HG03039 (cell line): ENCODE measurements around the gene OBSL1.

Experiments used
- ATAC-seq: cut with Tn5 transposase; IDR thresholded peaks from one replicate; pipeline ENCODE4 v1.9.1; 2021; ENCODE audit warnings: mild to moderate bottlenecking, moderate library complexity; ENCODE audit not compliant: unreplicated experiment

Gene OBSL1

GRCh38 chr2:219567791-219568361, 3.5 kb downstream of the OBSL1 start:
- no peak for ATAC-seq

GRCh38 chr2:219567131-219567530, 4.2 kb downstream of the OBSL1 start:
- no peak for ATAC-seq

GRCh38 chr2:219566640-219567039, 4.7 kb downstream of the OBSL1 start:
- no peak for ATAC-seq

- ATAC-seq, result no peak
Measured at GRCh38 chr2:219565130-219566080, 5.9 kb downstream of the OBSL1 start.

GRCh38 chr2:219563271-219563928, 7.9 kb downstream of the OBSL1 start:
- ATAC-seq, result no peak

- no peak for ATAC-seq
Measured at GRCh38 chr2:219562049-219563020, 9.0 kb downstream of the OBSL1 start.

- no peak for ATAC-seq
Measured at GRCh38 chr2:219561179-219562048, 9.9 kb downstream of the OBSL1 start.

- no peak for ATAC-seq
Measured at GRCh38 chr2:219560893-219561178, 10.5 kb downstream of the OBSL1 start.

GRCh38 chr2:219560037-219560892, 11.1 kb downstream of the OBSL1 start:
- no peak for ATAC-seq

- no peak for ATAC-seq
Measured at GRCh38 chr2:219559156-219559915, 12.0 kb downstream of the OBSL1 start.

- no peak for ATAC-seq
Measured at GRCh38 chr2:219557791-219558785, 13.3 kb downstream of the OBSL1 start.

- no peak for ATAC-seq
Measured at GRCh38 chr2:219557320-219557719, 14.0 kb downstream of the OBSL1 start.

GRCh38 chr2:219556413-219556812, 14.9 kb downstream of the OBSL1 start:
- ATAC-seq, result no peak

- ATAC-seq, result no peak
Measured at GRCh38 chr2:219555956-219556355, 15.4 kb downstream of the OBSL1 start.

- ATAC-seq, result no peak
Measured at GRCh38 chr2:219554350-219554749, 17.0 kb downstream of the OBSL1 start.

GRCh38 chr2:219553463-219553963, 17.8 kb downstream of the OBSL1 start:
- ATAC-seq, result no peak

- no peak for ATAC-seq
Measured at GRCh38 chr2:219553168-219553417, 18.2 kb downstream of the OBSL1 start.
